Measurements from ENCODE around the gene OTUD3. TPM values are rescaled to one million over a fixed set of nuclear protein-coding genes. Genes with fewer than 3 reads are reported as not detected.

The OTUD3 gene
- total RNA-seq, 4 donors from 2014 or later = 5.1 to 11.8 (median 8.8) TPM

- TF ChIP-seq CTCF (IDR thresholded peaks at IDR 0.05) = no peak
- TF ChIP-seq EP300 (IDR thresholded peaks at IDR 0.05) = no peak
- TF ChIP-seq POLR2AphosphoS5 (IDR thresholded peaks at IDR 0.05) = no peak
- TF ChIP-seq POLR2A (IDR thresholded peaks at IDR 0.05) = no peak
- Histone ChIP-seq H3K4me3 (no peak overlapping the region), H3K9me3 (no peaks in the 10 kb centered on the region), H3K27me3 (no peaks in the 10 kb centered on the region), H3K36me3 (no peaks in the 10 kb centered on the region), H3K4me1 (no peaks in the 10 kb centered on the region), H3K27ac (no peak overlapping the region)
- DNase-seq (ENCODE audit: low spot score in 2 of 2) = no peak
- WGBS = 63% methylated on average over 1 of the region's 1 CpG
These were observed 30.2 kb upstream of the OTUD3 start for GRCh38 chr1:19852036-19852435.

DNA sequence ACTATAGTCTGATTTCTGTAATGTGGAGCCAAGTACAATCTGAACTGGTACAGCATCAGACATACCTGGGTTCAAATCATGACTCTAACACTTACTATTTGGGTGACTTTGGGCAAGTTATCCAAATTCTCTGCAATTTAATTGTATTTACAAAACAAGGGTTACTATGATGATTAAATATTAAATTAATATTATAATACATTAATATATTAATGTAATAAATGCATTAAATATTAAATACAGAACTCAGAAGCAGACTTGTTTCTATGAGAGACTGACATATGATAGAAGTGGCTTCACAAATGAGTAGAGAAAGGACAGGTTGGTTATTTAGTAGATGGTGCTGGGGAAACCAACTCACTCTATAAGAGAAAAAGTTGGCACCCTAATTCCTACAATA lies 27.3 kb upstream of the OTUD3 start:
- Histone ChIP-seq H3K4me1 (no peaks in the 10 kb centered on the region), H3K36me3 (no peaks in the 10 kb centered on the region), H3K27me3 (no peaks in the 10 kb centered on the region), H3K9me3 (no peaks in the 10 kb centered on the region), H3K4me3 (no peak overlapping the region), H3K27ac (no peak overlapping the region)
- no peak for DNase-seq (ENCODE audit: low spot score in 2 of 2)
- TF ChIP-seq CTCF (IDR thresholded peaks at IDR 0.05) (no peak), POLR2A (IDR thresholded peaks at IDR 0.05) (no peak), EP300 (IDR thresholded peaks at IDR 0.05) (no peak), POLR2AphosphoS5 (IDR thresholded peaks at IDR 0.05) (no peak)

DNA sequence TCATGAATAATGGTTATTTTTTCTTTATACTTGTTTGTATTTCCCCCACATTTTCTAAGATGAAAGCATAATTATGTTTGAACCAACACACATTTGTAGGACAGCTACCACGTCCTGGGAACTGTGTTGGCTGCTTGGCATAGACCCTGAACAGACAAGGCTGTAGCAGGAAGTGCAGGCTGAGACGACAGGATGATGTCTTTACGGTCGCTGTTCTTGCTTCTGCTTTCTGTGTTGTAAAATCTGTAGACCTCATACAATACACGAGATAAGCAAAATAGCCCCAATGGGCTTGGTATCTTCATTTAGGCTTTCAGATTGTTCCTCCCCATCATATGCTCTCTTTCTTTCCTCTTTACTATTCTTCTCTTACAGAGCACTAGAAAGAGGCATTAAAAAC lies 23.3 kb upstream of the OTUD3 start:
- Histone ChIP-seq H3K36me3 (no peaks in the 10 kb centered on the region), H3K27ac (no peak overlapping the region), H3K4me1 (no peaks in the 10 kb centered on the region), H3K27me3 (no peaks in the 10 kb centered on the region), H3K9me3 (no peaks in the 10 kb centered on the region), H3K4me3 (no peak overlapping the region)
- no peak for DNase-seq (ENCODE audit: low spot score in 2 of 2)
- no peak for TF ChIP-seq POLR2AphosphoS5 (IDR thresholded peaks at IDR 0.05)
- no peak for TF ChIP-seq CTCF (IDR thresholded peaks at IDR 0.05)
- TF ChIP-seq EP300 (IDR thresholded peaks at IDR 0.05) = no peak
- TF ChIP-seq POLR2A (IDR thresholded peaks at IDR 0.05) = no peak
- 18% methylated on average over 5 of the region's 5 CpGs for WGBS

GRCh38 chr1:19859876-19860275 lies 22.3 kb upstream of the OTUD3 start:
- Histone ChIP-seq H3K4me1 (no peaks in the 10 kb centered on the region), H3K4me3 (no peak overlapping the region), H3K27ac (no peak overlapping the region), H3K36me3 (no peaks in the 10 kb centered on the region), H3K27me3 (no peaks in the 10 kb centered on the region), H3K9me3 (no peaks in the 10 kb centered on the region)
- DNase-seq (ENCODE audit: low spot score in 2 of 2) = no peak
- TF ChIP-seq POLR2AphosphoS5 (IDR thresholded peaks at IDR 0.05) = no peak
- TF ChIP-seq CTCF (IDR thresholded peaks at IDR 0.05) = no peak
- TF ChIP-seq EP300 (IDR thresholded peaks at IDR 0.05) = no peak
- no peak for TF ChIP-seq POLR2A (IDR thresholded peaks at IDR 0.05)
- 86% methylated on average over 2 of the region's 2 CpGs for WGBS

DNA sequence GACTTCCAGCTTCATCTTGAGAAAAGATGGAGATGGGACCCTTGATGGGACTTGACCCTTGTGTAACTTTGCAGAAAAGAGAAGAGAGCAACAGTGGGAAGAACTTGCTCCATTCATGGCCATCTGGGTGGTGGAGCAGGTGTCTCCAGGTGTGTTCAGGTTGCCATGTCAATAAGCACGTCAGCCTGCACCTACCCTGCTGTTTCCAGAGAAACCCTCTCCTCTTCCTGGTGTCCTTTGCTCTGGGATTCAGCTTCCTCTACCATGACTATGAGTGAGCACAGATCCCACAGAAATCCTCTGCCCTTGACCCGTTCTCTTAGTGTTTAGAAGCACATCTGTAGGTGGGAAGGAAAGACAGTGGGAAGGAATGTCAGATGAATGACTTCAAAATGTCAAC lies 21.8 kb upstream of the OTUD3 start:
- DNase-seq (ENCODE audit: low spot score in 2 of 2) = no peak
- 36% methylated on average over 2 of the region's 2 CpGs for WGBS

More for the DNA sequence above, 21.8 kb upstream of the OTUD3 start:
- Histone ChIP-seq H3K4me3 (no peak overlapping the region), H3K27ac (no peak overlapping the region), H3K36me3 (no peaks in the 10 kb centered on the region), H3K9me3 (no peaks in the 10 kb centered on the region), H3K4me1 (no peaks in the 10 kb centered on the region), H3K27me3 (no peaks in the 10 kb centered on the region)
- no peak for TF ChIP-seq CTCF (IDR thresholded peaks at IDR 0.05)
- TF ChIP-seq POLR2AphosphoS5 (IDR thresholded peaks at IDR 0.05) = no peak
- no peak for TF ChIP-seq EP300 (IDR thresholded peaks at IDR 0.05)
- TF ChIP-seq POLR2A (IDR thresholded peaks at IDR 0.05) = no peak

All from suprapubic skin (tissue), 4 donors.